HS-27A (cell line): ENCODE results near the gene NACAD.
"Not testable (repeated sequence)": the region's sequence is repeated elsewhere in the genome, so short reads cannot be mapped to it uniquely, and the experiment has no call there.

Experiments used
- DNase-seq: peaks from one replicate; pipeline ENCODE4 v3.0.0-alpha.2; 2012; ENCODE audit warnings: low read depth, missing footprints

Gene NACAD

DNA sequence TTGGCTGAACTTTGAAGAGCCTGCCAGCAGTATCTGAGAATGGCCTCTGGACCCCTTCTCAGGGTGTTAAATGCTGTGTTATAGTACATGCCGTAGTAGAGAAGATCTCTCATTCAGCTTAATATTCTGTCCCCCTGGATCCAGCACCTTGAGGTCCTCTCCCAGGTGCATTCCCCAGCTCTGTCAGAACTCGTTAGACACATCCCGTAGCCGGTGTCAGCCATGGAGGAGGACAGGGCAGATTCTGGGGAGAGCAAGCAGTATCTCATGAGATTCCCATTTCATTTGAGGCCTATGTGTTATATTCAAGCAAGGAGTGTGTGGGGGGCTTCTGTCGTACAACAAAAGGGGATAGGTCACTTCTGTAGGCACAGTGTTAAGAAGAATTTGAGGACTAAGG, 34.8 kb downstream of the NACAD start:
- DNase-seq = no peak

DNA sequence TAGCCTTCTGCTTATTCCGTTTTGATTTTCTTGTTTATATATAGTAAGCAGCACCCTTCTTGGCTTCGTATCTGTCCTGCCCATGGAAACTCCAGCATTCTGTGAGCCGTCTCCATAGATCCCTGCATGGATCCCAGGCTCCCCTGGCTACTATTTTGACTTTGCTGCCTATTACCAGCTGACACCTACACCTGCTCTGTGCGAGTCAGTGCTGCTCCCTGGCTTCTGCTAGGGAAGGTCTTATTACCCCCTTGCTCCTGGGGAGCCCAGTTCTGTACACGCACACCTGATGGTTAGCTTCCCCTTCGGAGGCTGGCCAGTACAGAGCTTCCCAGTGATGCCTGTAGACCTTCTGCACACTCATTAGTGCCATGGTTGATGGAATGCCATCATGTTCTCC, 35.4 kb downstream of the NACAD start:
- no peak for DNase-seq

GRCh38 chr7:45052011-45052410, 36.8 kb downstream of the NACAD start:
- DNase-seq = no peak

- DNase-seq = no peak
These were observed 38.6 kb downstream of the NACAD start for GRCh38 chr7:45050198-45050597.

- DNase-seq = no peak
These were observed 40.0 kb downstream of the NACAD start for GRCh38 chr7:45048748-45049147.

DNA sequence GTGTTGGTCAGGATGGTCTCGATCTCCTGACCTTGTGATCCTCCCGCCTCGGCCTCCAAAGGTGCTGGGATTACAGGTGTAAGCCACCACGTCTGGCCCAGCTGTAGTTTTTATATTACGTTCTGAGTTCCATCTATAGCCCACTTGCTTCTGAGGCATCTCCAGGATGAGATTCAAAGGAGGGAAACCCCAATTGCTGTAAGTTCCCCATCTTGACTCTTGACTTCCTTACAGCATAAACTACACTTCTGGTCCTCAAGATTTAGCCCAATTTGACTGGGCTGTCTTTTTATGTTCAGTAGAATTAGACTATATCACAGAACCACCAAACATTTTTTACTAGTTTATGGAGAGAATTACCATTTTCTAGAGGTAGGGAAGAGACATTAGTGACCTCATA, 44.4 kb downstream of the NACAD start:
- no peak for DNase-seq

DNA sequence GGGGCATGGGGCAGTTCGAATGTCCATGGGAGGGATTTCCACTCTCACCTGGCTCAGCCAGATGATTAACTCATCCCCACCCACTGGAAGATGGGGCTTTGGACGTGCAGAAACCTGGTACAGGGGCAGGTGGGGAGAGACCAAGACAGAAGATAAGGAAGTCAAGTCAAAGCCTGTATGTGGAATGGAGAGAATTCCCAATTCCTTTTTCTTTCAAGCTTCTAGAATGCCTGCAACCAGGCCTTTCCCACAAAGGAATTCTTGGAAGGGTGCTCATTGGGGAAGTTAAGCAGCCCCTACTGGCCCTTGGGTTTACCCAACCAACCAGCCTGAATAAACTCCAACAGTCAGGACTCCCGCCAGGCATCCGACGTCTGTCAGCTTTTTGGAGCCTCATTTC, 49.7 kb downstream of the NACAD start:
- DNase-seq = no peak

- DNase-seq = no peak
These were observed 50.9 kb downstream of the NACAD start for GRCh38 chr7:45037876-45038275.

GRCh38 chr7:45036796-45037195, 52.0 kb downstream of the NACAD start:
- DNase-seq = no peak

- no peak for DNase-seq
These were observed 52.5 kb downstream of the NACAD start for GRCh38 chr7:45036317-45036716.

GRCh38 chr7:45035893-45036292, 52.9 kb downstream of the NACAD start:
- DNase-seq = no peak

DNA sequence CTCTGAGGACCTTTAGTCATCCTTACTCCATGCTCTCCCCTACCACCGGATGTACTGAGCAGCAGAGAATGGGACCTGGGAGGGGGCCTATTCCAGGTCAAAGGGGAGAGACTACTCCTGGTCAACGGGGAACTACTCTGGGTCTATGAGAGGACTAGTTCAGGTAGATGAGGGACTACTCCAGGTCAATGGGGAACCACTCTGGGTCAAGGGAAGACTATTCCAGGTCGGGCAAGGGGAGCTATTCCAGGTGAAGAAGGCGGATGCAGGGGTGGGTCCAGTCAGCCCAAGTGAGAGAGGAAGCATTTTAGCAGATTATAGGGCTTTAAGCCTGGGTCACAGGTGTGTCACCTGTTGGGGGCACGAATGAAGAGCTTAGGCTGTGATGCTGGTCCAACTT, 53.4 kb downstream of the NACAD start:
- no peak for DNase-seq

- not testable (repeated sequence) for DNase-seq
These were observed 54.1 kb downstream of the NACAD start for GRCh38 chr7:45034710-45035109.

DNA sequence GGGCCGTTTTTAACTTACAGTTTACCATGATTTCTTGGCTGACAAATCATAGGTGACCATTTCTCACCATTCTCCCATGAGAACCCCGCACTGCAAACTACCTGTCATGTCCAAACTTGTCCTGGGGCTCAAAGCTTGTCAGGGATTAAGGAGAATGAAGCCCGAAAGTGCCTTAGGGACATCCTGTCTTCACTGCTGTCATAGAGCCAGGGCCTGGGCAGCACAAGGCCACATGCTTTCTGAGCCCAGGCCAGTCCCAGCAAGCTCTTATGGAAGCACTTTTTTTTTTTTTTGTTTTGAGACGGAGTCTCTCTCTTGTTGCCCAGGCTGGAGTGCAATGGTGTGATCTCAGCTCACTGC, 54.9 kb downstream of the NACAD start:
- DNase-seq = no peak

- DNase-seq = no peak
These were observed 55.4 kb downstream of the NACAD start for GRCh38 chr7:45033261-45033930.

DNA sequence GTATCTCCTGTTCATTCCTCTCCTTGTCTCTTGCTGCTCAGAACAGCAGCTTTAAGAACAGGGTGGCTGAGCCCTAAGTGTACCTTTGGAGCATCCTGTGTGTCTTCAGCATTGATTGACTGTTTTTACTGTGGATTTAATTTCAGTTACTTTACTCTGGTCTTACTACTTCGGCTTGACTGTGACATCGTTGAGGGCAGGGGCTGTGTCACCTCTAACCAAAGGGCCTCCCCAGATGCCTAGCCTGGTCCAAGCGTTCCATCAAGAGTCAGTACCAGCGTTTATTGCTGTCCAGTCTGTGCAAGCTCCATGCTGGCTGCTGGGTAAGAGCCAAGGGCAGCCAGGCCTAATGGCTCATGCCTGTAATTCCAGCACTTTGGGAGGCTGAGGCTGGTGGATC, 56.3 kb downstream of the NACAD start:
- no peak for DNase-seq

DNA sequence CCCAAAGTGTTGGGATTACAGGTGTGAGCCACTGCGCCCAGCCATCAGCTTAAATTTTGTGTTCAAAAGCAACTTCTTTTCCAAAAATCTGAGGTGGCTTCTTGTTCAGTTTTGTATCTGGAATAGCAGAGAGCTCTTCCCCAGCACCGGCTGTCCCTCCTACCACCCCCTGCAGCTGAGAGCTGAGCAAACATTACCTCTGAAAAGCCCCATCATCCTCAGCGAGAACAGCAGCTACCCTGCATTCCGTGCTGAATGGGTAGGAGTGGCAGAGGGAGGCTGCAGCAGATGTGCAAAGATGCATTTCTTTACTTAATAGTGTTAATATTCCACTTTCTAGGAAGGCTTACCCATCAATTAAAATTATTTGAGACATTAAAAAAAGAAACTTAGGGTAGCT, 56.9 kb downstream of the NACAD start:
- DNase-seq = no peak
